ENCODE data around the gene CCDC170.

DNA sequence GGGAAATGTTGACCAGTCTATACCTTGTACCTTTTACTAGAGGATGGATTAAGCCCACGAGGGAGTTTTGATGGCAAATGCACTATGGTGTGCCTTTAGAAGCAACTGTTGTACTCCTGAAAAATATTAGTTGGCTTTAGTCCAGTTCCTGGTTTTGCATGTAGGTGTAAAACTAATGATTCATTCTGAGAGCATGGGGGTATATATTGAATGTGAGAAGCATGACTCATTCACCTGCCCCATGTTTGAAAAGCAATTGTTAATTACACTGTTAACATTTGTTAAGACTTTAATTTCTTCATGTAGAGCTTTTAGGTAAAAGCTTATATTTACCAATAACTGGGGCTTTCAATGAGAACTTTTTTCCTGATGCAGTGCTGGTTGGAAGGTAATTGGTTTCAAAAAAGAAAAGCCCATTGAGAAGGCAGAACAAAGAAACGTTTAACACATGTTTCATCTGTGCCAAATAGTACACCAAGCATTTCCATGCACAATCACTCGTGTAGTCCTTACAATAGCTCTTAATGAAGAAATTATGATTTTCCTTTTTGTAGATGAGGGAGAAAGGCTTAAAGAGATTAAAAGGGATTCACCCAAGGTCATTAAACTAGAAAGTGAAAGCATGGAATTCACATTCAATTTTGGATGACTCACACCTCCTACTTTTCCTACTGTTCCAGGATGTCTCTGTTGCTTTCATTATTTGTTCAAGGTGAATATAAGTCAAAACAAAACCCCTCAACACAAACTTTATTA, 134.1 kb downstream of the CCDC170 start:
- no peak for TF ChIP-seq POLR2A (IDR thresholded peaks at IDR 0.05; ENCODE audit: low read length)
- no peak for TF ChIP-seq GATA1 (IDR thresholded peaks at IDR 0.05; ENCODE audit: low read depth, low read length)
